ENCODE measurements around the gene PARP11. TPM values are rescaled to one million over a fixed set of nuclear protein-coding genes. Genes with fewer than 3 reads are reported as not detected.

The PARP11 gene
- total RNA-seq, 2 experiments from 2014 or later: 13.4 TPM

- ChIA-PET POLR2A (interaction anchor here (1.0 kb wide), 1 partner anchor 50 kb away, joined by 3 read pairs; no protein-coding TSS in a partner anchor), CTCF (no interaction called here)
- peaks cover 6% of the 10 kb centered on the region for H3K4me1 ChIP-seq (ENCODE audit: insufficient read depth, low read length)
- H3K27ac Mint-ChIP-seq: no peak overlapping the region
- peaks cover 40% of the 10 kb centered on the region for H3K36me3 Mint-ChIP-seq (ENCODE audit: low read depth)
- no peaks in the 10 kb centered on the region for H3K27me3 ChIP-seq (ENCODE audit: control insufficient read depth in 1 of 2, insufficient read depth in 2 of 2, low read length in 2 of 2)
- peaks cover 11% of the 10 kb centered on the region for H3K36me3 ChIP-seq (ENCODE audit: insufficient read depth, low read length)
- H3K4me3 Mint-ChIP-seq: no peak overlapping the region
- no peak overlapping the region for H3K27ac ChIP-seq (ENCODE audit: low read depth in 1 of 2, low read length in 2 of 2)
- H3K4me3 ChIP-seq (ENCODE audit: low read length): no peak overlapping the region
- intact Hi-C loops (cut with DNase I, micrococcal nuclease): no loop called here
- H3K4me1 Mint-ChIP-seq (ENCODE audit: low read depth): peaks cover 58% of the 10 kb centered on the region
- H3K9me3 ChIP-seq (ENCODE audit: control insufficient read depth in 1 of 2, insufficient read depth in 1 of 2, low read length in 2 of 2): no peaks in the 10 kb centered on the region
- H3K27me3 Mint-ChIP-seq: no peaks in the 10 kb centered on the region
- H3K9me3 Mint-ChIP-seq: no peaks in the 10 kb centered on the region
- ATAC-seq (ENCODE audit: poor library complexity) (no peak), DNase-seq (no peak)
- TF ChIP-seq CTCF (IDR thresholded peaks at IDR 0.05): no peak
Observed at GRCh38 chr12:3832738-3833137, 40.5 kb downstream of the PARP11 start.

- ChIA-PET POLR2A (no interaction called here), CTCF (no interaction called here)
- Mint-ChIP-seq H3K9me3 (no peaks in the 10 kb centered on the region), H3K4me1 (ENCODE audit: low read depth) (peaks cover 21% of the 10 kb centered on the region), H3K36me3 (ENCODE audit: low read depth) (peaks cover 54% of the 10 kb centered on the region), H3K27me3 (no peaks in the 10 kb centered on the region), H3K27ac (no peak overlapping the region), H3K4me3 (no peak overlapping the region)
- H3K4me1 ChIP-seq (ENCODE audit: insufficient read depth, low read length): peaks cover 3% of the 10 kb centered on the region
- TF ChIP-seq CTCF (IDR thresholded peaks at IDR 0.05): no peak
- H3K27me3 ChIP-seq (ENCODE audit: control insufficient read depth in 1 of 2, insufficient read depth in 2 of 2, low read length in 2 of 2): no peaks in the 10 kb centered on the region
- no peak for ATAC-seq (ENCODE audit: poor library complexity)
- H3K27ac ChIP-seq (ENCODE audit: low read depth in 1 of 2, low read length in 2 of 2): no peak overlapping the region
- intact Hi-C loops (cut with DNase I, micrococcal nuclease): no loop called here
- no peaks in the 10 kb centered on the region for H3K9me3 ChIP-seq (ENCODE audit: control insufficient read depth in 1 of 2, insufficient read depth in 1 of 2, low read length in 2 of 2)
- peaks cover 38% of the 10 kb centered on the region for H3K36me3 ChIP-seq (ENCODE audit: insufficient read depth, low read length)
- DNase-seq: no peak
- H3K4me3 ChIP-seq (ENCODE audit: low read length): no peak overlapping the region
Observed at GRCh38 chr12:3828888-3829287, 44.3 kb downstream of the PARP11 start.

DNA sequence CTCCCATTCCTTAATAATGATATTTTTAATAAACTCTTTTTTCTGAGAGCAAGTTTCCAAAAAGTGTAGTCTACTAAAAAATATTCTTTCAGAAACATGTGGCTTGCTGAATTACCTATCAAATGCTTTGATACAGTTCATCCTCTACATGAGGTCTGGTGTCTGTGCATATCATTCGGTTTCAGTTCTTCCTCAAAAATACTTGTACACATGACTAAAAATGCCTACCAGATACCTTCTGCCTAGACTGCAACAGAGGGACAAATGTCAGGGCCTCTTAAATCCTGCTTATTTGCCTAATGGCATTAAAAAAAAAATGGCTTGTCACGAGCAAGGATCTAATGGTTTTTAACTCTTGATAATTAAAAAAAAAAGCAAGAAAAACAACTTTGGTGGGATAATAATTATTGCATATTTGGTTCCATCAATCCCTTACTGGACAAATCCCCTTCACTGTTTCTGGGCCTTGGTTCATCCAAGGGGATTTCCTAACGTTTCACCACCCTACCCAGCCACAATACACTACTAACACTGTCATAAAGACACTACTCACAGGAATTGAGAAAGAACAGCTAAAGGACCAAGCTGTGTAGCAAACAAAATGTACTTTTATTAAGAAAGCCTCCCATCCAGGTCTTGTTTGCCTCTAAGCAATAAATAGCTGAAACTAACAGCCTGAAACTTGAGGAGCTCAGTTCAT lies 45.7 kb downstream of the PARP11 start:
- POLR2A ChIA-PET: no interaction called here
- H3K4me1 Mint-ChIP-seq (ENCODE audit: low read depth): peaks cover 10% of the 10 kb centered on the region
- peaks cover 38% of the 10 kb centered on the region for H3K36me3 ChIP-seq (ENCODE audit: insufficient read depth, low read length)
- no peak for ATAC-seq (ENCODE audit: poor library complexity)
- no peaks in the 10 kb centered on the region for H3K9me3 ChIP-seq (ENCODE audit: control insufficient read depth in 1 of 2, insufficient read depth in 1 of 2, low read length in 2 of 2)
- H3K27me3 ChIP-seq (ENCODE audit: control insufficient read depth in 1 of 2, insufficient read depth in 2 of 2, low read length in 2 of 2): no peaks in the 10 kb centered on the region
- peaks cover 64% of the 10 kb centered on the region for H3K36me3 Mint-ChIP-seq (ENCODE audit: low read depth)
- no peak for TF ChIP-seq CTCF (IDR thresholded peaks at IDR 0.05)
- no peaks in the 10 kb centered on the region for H3K27me3 Mint-ChIP-seq
- H3K27ac Mint-ChIP-seq: no peak overlapping the region
- H3K4me1 ChIP-seq (ENCODE audit: insufficient read depth, low read length): no peaks in the 10 kb centered on the region
- no peak overlapping the region for H3K4me3 Mint-ChIP-seq
- DNase-seq: no peak
- CTCF ChIA-PET: no interaction called here
- no peak overlapping the region for H3K4me3 ChIP-seq (ENCODE audit: low read length)
- H3K27ac ChIP-seq (ENCODE audit: low read depth in 1 of 2, low read length in 2 of 2): no peak overlapping the region
- intact Hi-C loops (cut with DNase I, micrococcal nuclease): no loop called here
- no peaks in the 10 kb centered on the region for H3K9me3 Mint-ChIP-seq
